Colonic mucosa (tissue), 4 donors: ENCODE data around the gene KIF16B. TPM values are rescaled to one million over a fixed set of nuclear protein-coding genes. Genes with fewer than 3 reads are reported as not detected.

Source experiments
- DNase-seq: peaks from one replicate; pipeline ENCODE4 v3.0.0-alpha.2; 2020
- H3K27ac ChIP-seq: fragments of 200-600 bp; one replicate; pipeline ENCODE4 v1.8.0; 2021
- H3K27me3 ChIP-seq: fragments of 200-600 bp; one replicate; pipeline ENCODE4 v1.8.0; 2021
- H3K36me3 ChIP-seq: fragments of 200-600 bp; one replicate; pipeline ENCODE4 v1.8.0; 2021
- H3K4me1 ChIP-seq: fragments of 200-600 bp; one replicate; pipeline ENCODE4 v1.8.0; 2021; ENCODE audit warnings: mild to moderate bottlenecking
- H3K4me3 ChIP-seq: fragments of 200-600 bp; one replicate; pipeline ENCODE4 v1.8.0; 2021
- H3K9ac ChIP-seq, 2 donors: one replicate each; pipeline ENCODE4 v1.7.0; 2013; ENCODE audit warnings: control low read depth in 2 of 2, low read depth in 2 of 2, low read length in 2 of 2
- H3K9me3 ChIP-seq: fragments of 200-600 bp; one replicate; pipeline ENCODE4 v1.8.0; 2021
- CTCF ChIP-seq: fragments of 200-600 bp; IDR thresholded peaks from one replicate; pipeline ENCODE4 v1.8.0; 2022; ENCODE audit warnings: antibody characterized with exemption, mild to moderate bottlenecking
- intact Hi-C: fragments of 100-400 bp; cut with DNase I; formaldehyde crosslinking; loops from one replicate; pipeline ENCODE4 v1.14.1; 2022
- total RNA-seq, 2 donors: library from RNA; stranded (reverse); fragmentation: NEBNext Ultra II Directional in 1 of 2; extraction: Animal tissue kit (Norgen Biotek cat#: 25700) in 1 of 2; gene quantifications; one replicate each; pipeline ENCODE4 v1.2.1, GENCODE V29; 2021
- donor health status: healthy.
- donor health status: DM: no; HTN: no; CAD: no.
- donor health status: DM: no; HTN: no; CAD: no.

KIF16B gene
- total RNA-seq, 2 donors from 2014 or later = 41.6 to 68.7 TPM

- Histone ChIP-seq H3K36me3 (no peaks in the 10 kb centered on the region), H3K4me3 (no peak overlapping the region), H3K27me3 (no peaks in the 10 kb centered on the region), H3K4me1 (no peaks in the 10 kb centered on the region), H3K9me3 (no peaks in the 10 kb centered on the region), H3K9ac (no peak overlapping the region), H3K27ac (no peak overlapping the region)
- intact Hi-C loops = no loop called here
- no peak for DNase-seq
- TF ChIP-seq CTCF = no peak
Observed at GRCh38 chr20:16381444-16381843, 191.8 kb downstream of the KIF16B start.

- no peaks in the 10 kb centered on the region for H3K27me3 ChIP-seq
- intact Hi-C loops = no loop called here
- no peaks in the 10 kb centered on the region for H3K36me3 ChIP-seq
Observed at GRCh38 chr20:16378712-16379370, 194.4 kb downstream of the KIF16B start.

GRCh38 chr20:16378122-16378521 is 195.1 kb downstream of the KIF16B start:
- Histone ChIP-seq H3K4me1 (no peaks in the 10 kb centered on the region), H3K36me3 (no peaks in the 10 kb centered on the region), H3K27me3 (no peaks in the 10 kb centered on the region), H3K9ac (no peak overlapping the region), H3K27ac (no peak overlapping the region), H3K4me3 (no peak overlapping the region), H3K9me3 (no peaks in the 10 kb centered on the region)
- intact Hi-C loops = no loop called here
- DNase-seq = no peak
- TF ChIP-seq CTCF = no peak

More at GRCh38 chr20:16378712-16379370, 194.4 kb downstream of the KIF16B start:
- no peak for DNase-seq
- no peaks in the 10 kb centered on the region for H3K4me1 ChIP-seq
- no peak overlapping the region for H3K27ac ChIP-seq
- no peak overlapping the region for H3K4me3 ChIP-seq
- TF ChIP-seq CTCF = no peak
- H3K9ac ChIP-seq = no peak overlapping the region
- no peaks in the 10 kb centered on the region for H3K9me3 ChIP-seq

- no peaks in the 10 kb centered on the region for H3K4me1 ChIP-seq
- no peak overlapping the region for H3K9ac ChIP-seq
- no peaks in the 10 kb centered on the region for H3K9me3 ChIP-seq
- H3K27ac ChIP-seq = no peak overlapping the region
- H3K27me3 ChIP-seq = no peaks in the 10 kb centered on the region
- intact Hi-C loops = no loop called here
- no peak for TF ChIP-seq CTCF
- H3K4me3 ChIP-seq = no peak overlapping the region
- no peak for DNase-seq
- H3K36me3 ChIP-seq = no peaks in the 10 kb centered on the region
Observed at GRCh38 chr20:16369441-16369840, 203.8 kb downstream of the KIF16B start.

GRCh38 chr20:16368645-16369292 is 204.5 kb downstream of the KIF16B start:
- no peaks in the 10 kb centered on the region for H3K4me1 ChIP-seq
- H3K27ac ChIP-seq = no peak overlapping the region
- H3K9ac ChIP-seq = no peak overlapping the region
- H3K9me3 ChIP-seq = no peaks in the 10 kb centered on the region
- no peak for TF ChIP-seq CTCF
- H3K36me3 ChIP-seq = no peaks in the 10 kb centered on the region
- intact Hi-C loops = no loop called here
- no peak overlapping the region for H3K4me3 ChIP-seq
- no peak for DNase-seq
- no peaks in the 10 kb centered on the region for H3K27me3 ChIP-seq
